GM12891 (cell line): Measurements from ENCODE around the gene CCDC170.

Experiments used
- DNase-seq: peaks from one replicate; pipeline ENCODE4 v3.0.0; 2011; ENCODE audit warnings: low spot score; ENCODE audit not compliant: insufficient read length
- FAIRE-seq: peaks from 2 replicates; lab custom pipeline; 2011; peaks lifted over from hg19 to GRCh38; lab: Jason Lieb, UNC
- PAX5 ChIP-seq: IDR thresholded peaks from 2 replicates; pipeline ENCODE4 v1.6.1; 2011; ENCODE audit warnings: low read length, moderate library complexity, mild to moderate bottlenecking; ENCODE audit not compliant: insufficient read depth, severe bottlenecking
- POLR2A ChIP-seq: IDR thresholded peaks from 2 replicates; pipeline ENCODE4 v1.6.1; 2011; ENCODE audit warnings: low read depth, low read length, control low read depth
- POLR2AphosphoS5 ChIP-seq: IDR thresholded peaks from 2 replicates; pipeline ENCODE4 v1.6.1; 2011; ENCODE audit warnings: low read depth, low read length, control low read depth
- POU2F2 ChIP-seq: IDR thresholded peaks from 2 replicates; pipeline ENCODE4 v1.6.1; 2011; ENCODE audit warnings: low read depth, mild to moderate bottlenecking, control low read depth, low read length, moderate library complexity
- SPI1 ChIP-seq: IDR thresholded peaks from 2 replicates; pipeline ENCODE4 v1.6.1; 2011; ENCODE audit warnings: low read depth, low read length, control low read depth
- TAF1 ChIP-seq: IDR thresholded peaks from 2 replicates; pipeline ENCODE4 v1.6.1; 2011; ENCODE audit warnings: low read depth, low read length, control low read depth

Gene CCDC170

GRCh38 chr6:151494235-151494935, 568 bp downstream of the CCDC170 start:
- DNase-seq: no peak
- no peak for FAIRE-seq
- TF ChIP-seq POLR2A (no peak), TAF1 (no peak), POLR2AphosphoS5 (no peak), PAX5 (no peak), POU2F2 (no peak), SPI1 (no peak)

GRCh38 chr6:151494936-151495320, 1.1 kb downstream of the CCDC170 start:
- DNase-seq (no peak), FAIRE-seq (no peak)

GRCh38 chr6:151495380-151495779, 1.6 kb downstream of the CCDC170 start:
- no peak for DNase-seq
- no peak for FAIRE-seq
- TF ChIP-seq POU2F2 (no peak), TAF1 (no peak), SPI1 (no peak), POLR2AphosphoS5 (no peak), PAX5 (no peak)

More at GRCh38 chr6:151494936-151495320, 1.1 kb downstream of the CCDC170 start:
- TF ChIP-seq PAX5: no peak

GRCh38 chr6:151497905-151498304, 4.1 kb downstream of the CCDC170 start:
- DNase-seq: no peak
- FAIRE-seq: no peak
- no peak for TF ChIP-seq PAX5
- TF ChIP-seq POU2F2: no peak
- TF ChIP-seq SPI1: no peak
- no peak for TF ChIP-seq POLR2A
- no peak for TF ChIP-seq POLR2AphosphoS5
- no peak for TF ChIP-seq TAF1

GRCh38 chr6:151498327-151498726, 4.5 kb downstream of the CCDC170 start:
- DNase-seq (no peak), FAIRE-seq (peak; percentile 56)
- TF ChIP-seq SPI1 (no peak), POLR2A (no peak), POLR2AphosphoS5 (no peak), PAX5 (no peak), TAF1 (no peak), POU2F2 (no peak)

GRCh38 chr6:151499551-151499950, 5.7 kb downstream of the CCDC170 start:
- no peak for DNase-seq
- FAIRE-seq: no peak
- TF ChIP-seq PAX5: no peak
- no peak for TF ChIP-seq POU2F2
- no peak for TF ChIP-seq SPI1
- no peak for TF ChIP-seq TAF1
- TF ChIP-seq POLR2A: no peak
- TF ChIP-seq POLR2AphosphoS5: no peak

- DNase-seq (no peak), FAIRE-seq (no peak)
- no peak for TF ChIP-seq PAX5
- TF ChIP-seq POLR2AphosphoS5: no peak
- TF ChIP-seq POLR2A: no peak
- no peak for TF ChIP-seq POU2F2
- no peak for TF ChIP-seq TAF1
- no peak for TF ChIP-seq SPI1
Measured at GRCh38 chr6:151501511-151502136, 7.8 kb downstream of the CCDC170 start.

GRCh38 chr6:151502499-151502898, 8.7 kb downstream of the CCDC170 start:
- TF ChIP-seq POU2F2 (no peak), PAX5 (no peak)
- FAIRE-seq (no peak), DNase-seq (no peak)

- no peak for FAIRE-seq
- no peak for DNase-seq
- no peak for TF ChIP-seq SPI1
- no peak for TF ChIP-seq POLR2A
Measured at GRCh38 chr6:151506761-151507160, 12.9 kb downstream of the CCDC170 start.

- no peak for TF ChIP-seq POLR2A
- no peak for TF ChIP-seq PAX5
- no peak for TF ChIP-seq POLR2AphosphoS5
- TF ChIP-seq TAF1: no peak
- no peak for TF ChIP-seq POU2F2
- no peak for TF ChIP-seq SPI1
- FAIRE-seq (no peak), DNase-seq (no peak)
Measured at GRCh38 chr6:151509048-151509447, 15.2 kb downstream of the CCDC170 start.
